ENCODE data around the gene ADAMTS17.

Gene ADAMTS17

GRCh38 chr15:100198442-100198841, 143.3 kb downstream of the ADAMTS17 start:
- TF ChIP-seq, protein P1, sequence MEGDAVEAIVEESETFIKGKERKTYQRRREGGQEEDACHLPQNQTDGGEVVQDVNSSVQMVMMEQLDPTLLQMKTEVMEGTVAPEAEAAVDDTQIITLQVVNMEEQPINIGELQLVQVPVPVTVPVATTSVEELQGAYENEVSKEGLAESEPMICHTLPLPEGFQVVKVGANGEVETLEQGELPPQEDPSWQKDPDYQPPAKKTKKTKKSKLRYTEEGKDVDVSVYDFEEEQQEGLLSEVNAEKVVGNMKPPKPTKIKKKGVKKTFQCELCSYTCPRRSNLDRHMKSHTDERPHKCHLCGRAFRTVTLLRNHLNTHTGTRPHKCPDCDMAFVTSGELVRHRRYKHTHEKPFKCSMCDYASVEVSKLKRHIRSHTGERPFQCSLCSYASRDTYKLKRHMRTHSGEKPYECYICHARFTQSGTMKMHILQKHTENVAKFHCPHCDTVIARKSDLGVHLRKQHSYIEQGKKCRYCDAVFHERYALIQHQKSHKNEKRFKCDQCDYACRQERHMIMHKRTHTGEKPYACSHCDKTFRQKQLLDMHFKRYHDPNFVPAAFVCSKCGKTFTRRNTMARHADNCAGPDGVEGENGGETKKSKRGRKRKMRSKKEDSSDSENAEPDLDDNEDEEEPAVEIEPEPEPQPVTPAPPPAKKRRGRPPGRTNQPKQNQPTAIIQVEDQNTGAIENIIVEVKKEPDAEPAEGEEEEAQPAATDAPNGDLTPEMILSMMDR (IDR thresholded peaks at IDR 0.05; ENCODE audit: unreplicated experiment in 3 of 3) = no peak
- no peak overlapping the region for H3K27ac Mint-ChIP-seq
- peaks cover 21% of the 10 kb centered on the region for H3K4me1 Mint-ChIP-seq
- peaks cover 16% of the 10 kb centered on the region for H3K27me3 Mint-ChIP-seq (ENCODE audit: low read depth)
- no peak overlapping the region for H3K4me3 Mint-ChIP-seq
- no peaks in the 10 kb centered on the region for H3K9me3 Mint-ChIP-seq
- H3K36me3 Mint-ChIP-seq (ENCODE audit: low read depth) = no peaks in the 10 kb centered on the region

DNA sequence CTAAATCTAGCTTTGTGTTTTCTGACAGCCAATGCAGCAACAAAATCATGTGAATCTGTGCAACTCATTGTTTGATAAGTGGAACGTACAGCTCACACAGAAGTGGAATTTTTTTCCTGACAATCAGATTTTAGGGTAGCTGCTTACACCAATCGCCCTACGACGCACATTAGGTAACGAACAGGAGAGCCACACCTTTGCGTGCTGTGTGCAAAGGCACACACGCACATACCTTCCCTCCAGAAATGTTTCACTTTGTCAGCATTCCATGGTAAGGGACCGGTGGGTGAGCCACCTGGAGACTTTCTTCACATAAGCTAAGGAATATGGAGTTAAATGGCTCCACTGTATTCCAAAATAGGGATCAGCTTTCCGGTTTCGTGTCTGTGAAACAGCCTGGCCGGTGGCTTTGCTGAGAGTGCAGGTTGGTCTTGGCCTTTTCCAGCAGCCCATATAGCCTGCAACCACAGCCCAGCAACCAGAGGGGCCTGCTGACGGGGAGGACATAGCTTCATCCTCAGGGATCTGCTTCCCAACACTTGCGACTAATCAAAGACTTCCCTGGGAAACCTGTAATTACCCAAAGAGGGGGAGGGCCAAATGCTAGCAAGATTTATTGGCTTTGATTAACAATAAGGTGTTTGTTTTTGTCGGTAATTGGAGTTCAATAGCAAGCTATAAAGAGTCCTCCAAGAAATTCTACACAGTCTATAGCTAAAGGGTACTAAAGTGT, 145.3 kb downstream of the ADAMTS17 start:
- Mint-ChIP-seq H3K4me1 (peaks cover 30% of the 10 kb centered on the region), H3K27ac (no peak overlapping the region), H3K27me3 (ENCODE audit: low read depth) (peaks cover 11% of the 10 kb centered on the region), H3K36me3 (ENCODE audit: low read depth) (no peaks in the 10 kb centered on the region), H3K4me3 (no peak overlapping the region), H3K9me3 (no peaks in the 10 kb centered on the region)
- TF ChIP-seq, protein P1 (IDR thresholded peaks at IDR 0.05; ENCODE audit: unreplicated experiment in 3 of 3) = no peak

DNA sequence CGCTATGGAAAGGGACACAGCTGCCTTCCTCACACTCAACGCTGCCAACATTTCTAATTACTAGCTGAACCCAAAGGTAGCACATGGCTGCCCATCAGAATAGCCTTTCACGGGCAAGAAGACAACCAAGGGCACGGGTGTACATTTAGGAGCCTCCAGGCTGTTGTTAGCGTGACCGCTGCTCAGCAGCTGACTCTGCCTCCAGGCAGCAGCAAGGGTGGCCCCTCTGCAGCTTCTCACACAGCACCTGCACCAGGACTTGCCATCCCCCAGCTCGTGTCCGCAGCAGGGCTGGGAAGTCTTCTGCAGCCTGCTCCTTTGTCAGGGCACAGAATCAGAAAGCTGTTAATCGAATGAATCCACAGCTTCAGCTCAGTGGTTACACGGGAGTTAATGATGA, 146.8 kb downstream of the ADAMTS17 start:
- H3K27me3 Mint-ChIP-seq (ENCODE audit: low read depth) = peaks cover 11% of the 10 kb centered on the region
- TF ChIP-seq, protein P1 (IDR thresholded peaks at IDR 0.05; ENCODE audit: unreplicated experiment in 3 of 3) = no peak
- H3K4me3 Mint-ChIP-seq = no peak overlapping the region
- no peaks in the 10 kb centered on the region for H3K9me3 Mint-ChIP-seq
- peaks cover 39% of the 10 kb centered on the region for H3K4me1 Mint-ChIP-seq
- no peaks in the 10 kb centered on the region for H3K36me3 Mint-ChIP-seq (ENCODE audit: low read depth)
- no peak overlapping the region for H3K27ac Mint-ChIP-seq

GRCh38 chr15:100193277-100193860, 148.4 kb downstream of the ADAMTS17 start:
- Mint-ChIP-seq H3K27me3 (ENCODE audit: low read depth) (peaks cover 11% of the 10 kb centered on the region), H3K9me3 (no peaks in the 10 kb centered on the region), H3K36me3 (ENCODE audit: low read depth) (no peaks in the 10 kb centered on the region), H3K27ac (no peak overlapping the region), H3K4me3 (no peak overlapping the region), H3K4me1 (peaks cover 49% of the 10 kb centered on the region)
- TF ChIP-seq, protein P1 (IDR thresholded peaks at IDR 0.05; ENCODE audit: unreplicated experiment in 3 of 3) = no peak

GRCh38 chr15:100192097-100193080, 149.4 kb downstream of the ADAMTS17 start:
- H3K27me3 Mint-ChIP-seq (ENCODE audit: low read depth) = peaks cover 9% of the 10 kb centered on the region
- TF ChIP-seq, protein P1 (IDR thresholded peaks at IDR 0.05; ENCODE audit: unreplicated experiment in 3 of 3) = no peak
- H3K36me3 Mint-ChIP-seq (ENCODE audit: low read depth) = no peaks in the 10 kb centered on the region
- peaks cover 49% of the 10 kb centered on the region for H3K4me1 Mint-ChIP-seq
- H3K9me3 Mint-ChIP-seq = no peaks in the 10 kb centered on the region
- H3K4me3 Mint-ChIP-seq = no peak overlapping the region
- H3K27ac Mint-ChIP-seq = peak overlapping the region in 1 of 3 experiments; percentile 32

Data from nephron (organoid).